Nasal cavity respiratory epithelium epithelial cell of viscerocranial mucosa (primary cell): ENCODE measurements around the gene FZR1. TPM values are rescaled to one million over a fixed set of nuclear protein-coding genes. Genes with fewer than 3 reads are reported as not detected.

Source experiments
- total RNA-seq: library from RNA; depleted of rRNA; stranded (reverse); fragments of >200 nt; gene quantifications from 2 replicates; pipeline ENCODE4 v1.2.3, GENCODE V29; 2014

Gene FZR1
- 27.3 and 45.1 TPM in 2 replicates for total RNA-seq

DNA sequence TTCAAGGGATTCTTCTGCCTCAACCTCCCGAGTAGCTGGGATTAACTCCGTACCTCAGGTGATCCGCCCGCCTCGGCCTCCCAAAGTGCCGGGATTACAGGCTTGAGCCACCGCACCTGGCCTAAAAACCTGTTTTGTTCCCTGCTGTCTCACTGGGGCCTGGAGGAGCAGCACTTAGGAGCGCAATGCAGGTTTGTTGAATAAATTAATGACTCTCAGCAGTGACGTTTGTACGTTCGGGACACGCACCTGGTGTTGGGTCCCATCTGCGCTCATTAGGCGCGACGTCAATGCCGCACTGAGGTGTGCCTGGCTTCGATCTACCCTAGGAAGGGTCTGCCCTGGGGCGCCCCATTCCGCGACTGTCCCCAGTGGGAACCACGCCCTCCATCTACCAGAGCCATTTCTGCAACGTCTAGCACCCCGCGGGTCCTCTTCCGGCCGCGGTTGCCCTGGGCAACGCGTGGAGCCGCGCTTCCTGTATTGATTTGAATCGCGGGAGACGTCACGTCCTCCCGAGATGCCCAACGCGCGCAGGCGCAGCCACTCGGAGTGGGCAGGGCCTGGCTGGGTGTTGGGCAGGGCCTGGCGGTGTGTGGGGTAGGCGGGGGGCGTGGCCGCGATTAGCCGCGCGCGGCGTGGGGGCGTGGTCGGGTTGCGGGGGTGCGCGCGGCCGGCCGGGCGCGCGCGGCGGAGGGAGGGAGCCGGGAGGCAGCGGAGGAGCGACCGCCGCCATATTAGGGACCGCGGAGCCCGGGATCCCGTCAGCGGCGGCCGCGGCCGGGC lies at the start of gene FZR1:
TSS of gene FZR1 (plus strand) at position 714 of the 786 bp plus-strand sequence. CDS start 16,679 bp downstream, outside the sequence.

DNA sequence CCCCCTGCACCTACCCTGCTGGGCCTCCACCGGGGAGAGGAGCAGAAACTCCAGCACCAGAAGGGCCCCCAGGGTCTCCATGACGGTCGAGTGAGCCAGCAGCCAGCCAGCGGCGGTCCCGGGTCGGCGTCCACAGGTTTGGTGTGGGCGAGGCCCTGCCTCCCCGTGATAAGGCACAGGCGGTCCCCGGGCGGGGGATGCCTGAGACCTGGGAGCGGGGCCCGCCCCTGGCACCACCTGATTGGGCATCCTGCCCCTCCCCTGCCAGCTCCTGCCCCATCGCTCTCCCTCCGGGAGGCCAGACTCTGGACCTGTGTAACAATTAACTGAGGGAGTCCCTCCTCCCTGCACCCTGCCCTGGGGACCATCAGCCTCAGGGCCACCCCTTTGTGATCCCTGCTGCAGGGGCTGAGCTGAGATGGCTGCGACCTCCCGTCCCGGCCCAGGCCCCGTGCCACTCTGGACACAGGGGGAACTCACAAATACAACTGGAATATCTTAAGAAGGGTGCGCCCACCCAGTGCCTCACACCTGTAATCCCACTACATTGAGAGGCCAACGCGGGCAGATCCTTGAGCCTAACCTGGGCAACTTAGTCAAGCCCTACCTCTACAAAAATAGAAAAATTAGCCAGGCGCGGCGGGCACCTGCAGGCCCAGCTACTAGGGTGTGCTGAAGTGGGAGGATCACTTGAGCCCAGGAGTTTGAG lies 25.6 kb upstream of the FZR1 start, which contains the start of gene SMIM24:
TSS of gene SMIM24 (minus strand) at position 143 of the 709 bp plus-strand sequence. CDS start at position 81, 62 bp downstream.

DNA sequence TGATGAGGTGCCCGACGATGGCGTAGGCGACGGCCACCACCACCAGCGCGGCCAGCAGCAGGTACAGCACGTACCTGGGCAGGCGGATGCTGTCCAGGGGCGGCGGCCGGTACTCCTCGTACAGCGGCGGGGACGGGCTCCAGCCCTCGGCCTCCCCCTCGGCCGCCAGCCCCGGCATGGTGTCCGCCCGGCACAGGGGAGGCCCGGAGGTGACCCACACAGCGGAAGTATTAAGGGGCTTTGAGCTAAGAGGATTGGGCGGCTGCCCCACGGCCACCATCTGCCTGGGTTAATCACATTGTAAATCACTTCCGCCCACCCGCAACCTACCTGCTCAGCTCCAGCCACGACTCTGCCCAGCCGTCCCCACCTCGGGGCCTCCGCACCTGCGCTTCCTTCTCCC lies 22.9 kb upstream of the FZR1 start, which contains the start of gene SMIM44:
TSS of gene SMIM44 (minus strand) at position 216 of the 403 bp plus-strand sequence. CDS start at position 178, 38 bp downstream.

DNA sequence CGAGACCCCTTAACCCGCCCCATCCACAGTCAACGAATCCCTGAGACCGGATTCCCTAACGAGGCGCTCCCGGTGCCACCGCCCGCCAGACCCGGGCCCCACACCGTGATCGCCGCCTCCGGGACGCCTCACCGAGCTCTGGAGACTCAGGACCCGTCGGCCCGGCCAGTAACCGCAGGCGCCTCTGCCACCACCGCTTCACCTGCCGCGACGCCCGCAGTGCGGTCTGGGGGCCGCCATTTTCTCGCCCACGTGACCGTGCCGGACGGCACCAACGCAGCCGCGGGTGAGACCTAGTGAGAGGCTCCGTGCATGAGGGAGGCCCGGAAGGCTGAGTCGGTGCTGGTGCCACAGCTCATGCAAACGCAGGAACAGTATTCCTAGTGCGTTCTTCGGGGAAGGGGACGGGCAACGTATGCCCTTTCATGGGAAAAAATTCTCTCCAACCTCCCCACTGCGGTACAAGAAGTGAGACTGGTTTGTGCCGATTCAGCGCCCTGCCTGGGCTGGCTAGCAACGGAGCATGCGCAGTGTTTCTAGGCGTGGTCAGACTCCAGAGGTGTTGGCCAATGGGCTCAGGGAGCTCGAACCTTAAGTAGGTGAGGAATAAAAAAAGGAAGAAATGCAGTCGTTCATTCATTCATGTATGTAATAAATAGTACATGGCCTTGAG lies 5.5 kb upstream of the FZR1 start, which contains the start of gene DOHH:
TSS of gene DOHH (minus strand) at position 246 of the 673 bp plus-strand sequence. CDS start 3,860 bp downstream, outside the sequence.

DNA sequence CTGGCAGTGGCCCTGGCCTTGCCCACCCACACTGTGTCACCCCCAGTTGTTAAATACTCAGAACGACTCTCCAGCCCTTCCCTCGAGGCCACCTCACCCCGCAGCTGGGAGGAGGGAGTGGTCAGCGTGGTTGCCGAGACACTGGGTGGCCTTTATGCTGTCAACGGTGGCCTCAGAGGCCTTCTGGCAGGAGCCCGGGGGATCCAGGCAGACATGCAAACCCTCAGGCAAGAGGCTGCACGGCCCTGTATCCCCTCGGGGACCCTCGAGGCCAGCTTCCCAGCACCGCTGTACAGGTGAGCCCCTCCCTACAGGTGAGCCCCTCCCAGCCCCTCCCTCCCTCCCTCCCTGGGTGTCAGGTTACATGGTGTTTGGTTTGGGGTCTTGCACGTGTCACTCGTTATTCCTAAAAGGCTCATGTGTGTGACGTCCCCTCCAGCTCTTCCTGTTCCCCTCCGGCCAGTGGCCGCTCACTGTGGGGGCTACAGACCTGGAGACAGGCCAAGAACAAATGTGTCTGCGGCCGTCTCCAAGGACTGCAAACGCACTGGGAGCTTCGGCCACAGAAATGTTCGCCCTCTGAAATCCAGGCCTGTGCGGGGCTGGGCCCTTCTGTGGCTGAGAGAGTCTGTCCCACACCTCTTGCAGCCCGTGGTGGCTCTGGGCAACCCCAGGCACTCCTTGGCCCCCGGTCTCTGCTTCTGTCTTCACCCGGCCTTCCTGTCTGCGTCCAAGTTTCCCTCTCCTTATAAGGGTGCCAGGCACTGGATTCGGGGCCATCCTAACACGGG lies 33.0 kb downstream of the FZR1 start, which contains the start of gene TEKTIP1:
TSS of gene TEKTIP1 (plus strand) at position 210 of the 791 bp plus-strand sequence. CDS start at position 214, 4 bp downstream.

GRCh38 chr19:3557461-3558248 lies 51.5 kb downstream of the FZR1 start, which contains the start of gene MFSD12:
Gene MFSD12, minus strand, starts transcription at chr19:3557586. Its CDS starts 183 bp downstream, at chr19:3557403.

GRCh38 chr19:3572855-3573161 lies 66.7 kb downstream of the FZR1 start, which contains the start of gene HMG20B:
Gene HMG20B, plus strand, starts transcription at chr19:3572944. Its CDS starts 366 bp downstream, at chr19:3573310.

GRCh38 chr19:3585301-3586126 lies 79.4 kb downstream of the FZR1 start, which contains the start of gene GIPC3:
Gene GIPC3, plus strand, starts transcription at chr19:3585478. Its CDS starts 120 bp downstream, at chr19:3585598.

Other genes starting within 250 kb of the FZR1 start
- gene NFIC, start 139.7 kb upstream of the FZR1 start, total RNA-seq, result 13.3 and 75.2 TPM in 2 replicates
- gene SMIM24, start 25.8 kb upstream of the FZR1 start, total RNA-seq, result not detected in 2 replicates
- not detected in 2 replicates for gene SMIM44, start 22.9 kb upstream of the FZR1 start, total RNA-seq
- 14.7 and 18.5 TPM in 2 replicates for gene DOHH, start 5.6 kb upstream of the FZR1 start, total RNA-seq
- gene TEKTIP1, start 32.9 kb downstream of the FZR1 start, total RNA-seq, result 0.14 TPM in 1 of 2 replicates, not detected in the other
- gene MFSD12, start 51.3 kb downstream of the FZR1 start, total RNA-seq, result 80.3 and 174 TPM in 2 replicates
- 47.4 and 60.1 TPM in 2 replicates for gene HMG20B, start 66.6 kb downstream of the FZR1 start, total RNA-seq
- not detected in 2 replicates for gene GIPC3, start 79.2 kb downstream of the FZR1 start, total RNA-seq
- 0.21 TPM in 1 of 2 replicates, not detected in the other for gene TBXA2R, start 100.6 kb downstream of the FZR1 start, total RNA-seq
- gene CACTIN, start 120.5 kb downstream of the FZR1 start, total RNA-seq, result 23.2 and 34.0 TPM in 2 replicates
- gene PIP5K1C, start 194.2 kb downstream of the FZR1 start, total RNA-seq, result 5.5 and 31.3 TPM in 2 replicates
- gene TJP3, start 202.1 kb downstream of the FZR1 start, total RNA-seq, result 1.0 and 4.4 TPM in 2 replicates